Activated T-cell treated with anti-CD3 and anti-CD28 coated beads for 24 hours (primary cell): ENCODE measurements around the gene DUSP9.

Experiments used
- DNase-seq: peaks from one replicate; pipeline ENCODE4 v3.0.0-alpha.2; 2020; ENCODE audit warnings: low read depth

Gene DUSP9

DNA sequence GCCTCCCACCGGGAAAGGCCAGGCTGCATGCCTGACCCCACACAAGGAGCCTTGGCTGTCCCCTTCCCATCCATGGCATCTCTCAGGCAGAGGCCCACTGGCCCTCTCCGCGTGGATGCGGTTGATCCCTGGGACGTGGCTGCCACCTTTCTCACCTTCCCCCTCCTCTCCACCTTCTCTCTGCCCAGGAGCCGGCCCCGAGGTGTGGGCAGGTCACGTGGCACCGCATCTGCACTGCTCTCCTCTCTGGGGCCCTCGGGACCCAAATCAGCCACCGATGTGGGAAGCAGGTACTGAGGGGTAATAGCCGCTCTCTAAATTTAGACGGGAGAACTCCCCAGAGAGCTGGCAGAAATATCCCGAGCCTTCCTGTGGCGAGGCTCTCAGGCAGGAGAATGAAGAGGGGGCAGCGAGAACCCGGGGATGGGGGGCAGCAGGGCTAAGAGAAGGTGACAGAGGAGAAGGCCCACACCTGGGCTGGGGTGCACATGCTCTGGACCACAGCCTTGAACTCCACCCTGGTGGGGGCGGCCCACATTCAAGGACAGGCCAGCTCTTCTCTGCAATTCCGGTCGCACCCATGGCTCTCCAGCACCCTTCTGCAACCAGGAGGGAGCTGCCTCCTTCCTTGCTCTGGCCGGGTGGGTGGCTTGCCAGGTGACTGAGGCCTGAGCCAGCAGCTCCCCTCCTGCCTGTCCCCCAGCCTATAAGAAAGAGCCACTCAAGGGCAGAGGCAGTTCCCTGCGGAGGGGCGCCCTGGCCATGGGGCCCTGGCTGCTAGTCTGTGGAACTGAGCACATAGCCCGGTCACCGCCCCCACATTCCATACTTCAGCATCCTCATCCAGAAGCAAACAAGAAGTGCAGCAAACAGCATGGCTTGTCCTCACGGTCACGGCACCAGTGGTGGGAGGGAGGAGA is 9.6 kb upstream of the DUSP9 start:
- no peak for DNase-seq

DNA sequence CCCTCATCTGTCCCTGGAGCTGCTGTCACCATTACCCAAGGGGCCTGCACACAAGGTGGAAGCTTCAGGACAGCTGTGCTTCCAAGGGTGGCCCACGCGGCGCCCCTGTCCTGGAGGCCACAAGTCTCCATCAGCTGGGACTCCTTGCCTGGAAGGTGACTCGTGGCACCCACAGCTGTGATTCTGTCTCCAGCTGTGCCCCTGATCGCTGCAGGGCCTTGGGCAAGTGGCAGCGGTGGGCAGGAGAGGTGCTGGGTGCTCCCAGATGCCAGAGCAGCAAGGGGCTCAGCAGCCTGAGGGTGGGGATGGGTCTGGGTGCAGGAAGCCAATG is 9.0 kb upstream of the DUSP9 start:
- no peak for DNase-seq

DNA sequence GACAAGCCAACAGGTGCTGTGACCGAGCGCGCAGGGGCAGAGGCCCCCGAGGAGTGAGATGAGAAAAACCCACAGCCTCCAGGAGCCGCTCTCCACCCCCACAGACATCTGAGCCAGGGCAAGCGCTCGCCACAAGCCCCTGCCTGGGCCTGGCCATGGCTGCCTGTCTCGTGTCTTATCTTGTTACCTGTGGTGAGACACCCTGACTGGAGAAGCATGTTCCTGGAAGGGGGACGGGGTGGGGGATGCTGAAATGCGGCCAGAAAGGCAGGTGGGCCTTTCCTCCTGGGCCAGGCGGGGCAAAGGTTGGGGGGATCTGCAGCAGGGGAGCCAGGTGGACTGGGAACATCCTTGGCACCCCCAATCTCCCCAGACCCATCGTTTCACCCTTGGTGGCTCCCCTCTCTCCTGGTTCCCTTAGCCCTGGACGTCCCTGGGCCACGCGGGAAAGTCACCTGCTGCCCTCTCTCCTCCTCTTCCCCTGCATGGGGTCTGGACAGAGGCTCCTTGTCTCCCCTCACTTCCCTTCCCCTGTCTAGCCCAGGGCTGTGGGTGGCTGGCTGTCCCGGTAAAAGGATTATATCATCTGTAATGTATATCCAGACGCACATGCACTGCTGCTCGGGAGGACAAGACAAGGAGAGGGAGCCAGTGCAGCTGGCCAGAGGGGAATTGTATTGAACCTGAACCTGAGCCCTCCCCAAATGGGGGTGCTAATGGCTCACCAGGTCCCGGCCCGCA is 8.4 kb upstream of the DUSP9 start:
- no peak for DNase-seq

DNA sequence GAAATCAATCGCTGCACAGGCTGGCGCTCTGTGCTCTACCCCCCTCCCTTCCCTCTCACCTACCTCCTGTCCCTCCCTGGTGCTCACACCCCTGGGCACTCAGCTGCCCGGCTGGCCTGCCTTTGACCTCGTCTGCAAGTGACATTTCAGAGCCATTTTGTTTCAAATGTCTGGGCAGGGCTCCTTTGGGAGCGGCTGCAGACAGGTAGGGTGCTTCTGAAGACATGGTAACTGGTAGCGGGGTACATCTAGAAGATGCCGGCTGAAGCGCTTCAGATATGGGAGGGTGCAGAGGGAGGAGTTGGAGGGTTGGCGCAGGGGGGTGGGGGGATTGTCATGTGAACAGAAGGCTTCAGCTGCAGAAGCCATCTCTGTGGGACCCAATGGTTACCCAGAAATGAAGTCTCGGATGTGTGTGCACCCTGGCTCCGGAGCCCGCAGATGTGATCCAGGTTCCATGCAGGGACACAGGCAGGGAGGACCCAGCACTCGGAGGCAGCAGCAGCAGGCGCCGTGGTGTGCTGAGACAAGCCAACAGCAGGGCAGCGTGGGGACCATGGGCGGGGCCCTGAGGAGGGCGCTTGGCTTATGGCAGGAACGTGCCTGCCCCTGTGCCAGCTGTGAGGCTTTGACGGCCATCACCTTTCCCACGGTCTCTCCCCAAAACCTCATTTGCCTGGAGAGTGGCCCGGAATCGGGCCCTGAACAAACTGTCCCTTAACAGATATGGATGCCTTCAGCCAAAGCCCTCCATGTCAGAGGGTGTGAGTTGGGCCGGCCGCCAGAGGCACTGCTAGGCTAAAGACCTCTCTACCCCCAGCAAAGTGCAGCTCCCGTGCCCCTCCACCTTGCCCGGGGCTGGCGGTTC is 7.6 kb upstream of the DUSP9 start:
- DNase-seq: no peak

DNA sequence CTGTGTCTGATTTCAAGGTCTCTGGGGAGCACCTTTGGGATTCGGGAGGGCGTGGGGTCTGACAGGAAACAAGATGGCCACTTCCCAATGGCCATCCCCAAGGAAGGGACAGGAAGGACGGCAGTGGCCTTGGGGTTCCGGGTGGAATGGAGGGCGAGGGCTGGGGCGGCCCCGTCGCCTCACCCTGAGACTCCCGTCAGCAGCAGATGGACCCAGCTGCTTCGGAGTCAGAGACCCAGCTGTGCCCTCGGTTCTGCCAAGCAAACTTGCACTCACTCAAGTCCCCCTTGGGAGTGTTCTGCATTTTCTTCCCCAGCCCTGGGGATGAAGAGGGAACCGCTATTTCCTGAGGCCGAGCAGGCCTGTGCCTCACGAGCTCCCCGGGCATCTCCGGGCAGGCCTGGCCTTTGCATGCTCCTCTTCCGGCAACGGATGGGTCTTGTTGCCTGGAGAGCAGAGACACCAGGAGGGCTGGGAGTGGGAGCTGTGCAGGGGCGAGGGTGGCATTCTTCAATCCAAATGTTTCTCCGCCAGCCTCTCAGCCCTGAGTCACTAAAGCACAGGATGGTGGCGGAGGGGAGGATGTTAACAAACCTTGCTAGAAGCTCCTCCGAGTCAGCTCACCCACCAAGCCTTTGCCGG is 6.8 kb upstream of the DUSP9 start:
- no peak for DNase-seq

DNA sequence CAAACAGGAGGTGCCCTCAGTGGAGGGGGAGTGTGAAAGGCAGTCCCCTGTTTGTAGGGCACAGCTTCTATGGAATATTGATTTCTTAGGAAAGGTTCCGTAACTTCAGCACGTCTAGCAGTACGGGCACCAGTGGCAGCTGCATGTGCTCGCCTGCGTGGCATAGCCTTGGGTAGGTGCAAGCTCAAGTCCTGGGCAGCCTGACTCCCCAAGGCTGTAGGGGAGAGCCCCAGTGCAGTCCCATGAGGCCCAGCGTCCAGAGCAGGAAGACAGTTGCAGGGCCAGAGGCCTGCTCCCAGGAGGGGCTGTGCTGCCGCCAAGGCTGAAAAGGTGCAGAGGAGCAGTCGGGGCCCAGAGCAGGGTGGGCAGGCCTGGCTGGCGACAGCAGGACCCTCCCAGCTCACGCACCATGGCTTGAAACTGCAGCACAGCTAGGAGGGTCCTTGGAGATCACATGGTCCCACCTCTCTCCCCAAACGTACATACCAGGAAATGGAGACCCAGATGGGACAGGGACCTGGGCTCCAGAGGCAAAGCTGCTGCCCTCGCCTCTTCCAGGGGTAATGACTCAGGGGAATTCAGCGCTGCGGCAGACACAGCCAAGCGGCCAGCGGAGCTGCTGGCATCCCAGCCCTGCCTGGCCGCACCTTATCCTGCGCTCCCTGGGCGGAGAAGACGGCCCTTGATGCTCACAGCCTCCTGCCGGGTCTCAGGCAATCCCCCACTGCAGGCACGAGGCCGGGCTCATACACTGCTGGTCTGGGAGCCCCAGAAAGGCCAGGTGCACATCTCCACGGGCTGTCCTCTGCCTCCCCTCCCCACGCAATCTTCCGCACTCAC is 6.0 kb upstream of the DUSP9 start:
- no peak for DNase-seq

DNA sequence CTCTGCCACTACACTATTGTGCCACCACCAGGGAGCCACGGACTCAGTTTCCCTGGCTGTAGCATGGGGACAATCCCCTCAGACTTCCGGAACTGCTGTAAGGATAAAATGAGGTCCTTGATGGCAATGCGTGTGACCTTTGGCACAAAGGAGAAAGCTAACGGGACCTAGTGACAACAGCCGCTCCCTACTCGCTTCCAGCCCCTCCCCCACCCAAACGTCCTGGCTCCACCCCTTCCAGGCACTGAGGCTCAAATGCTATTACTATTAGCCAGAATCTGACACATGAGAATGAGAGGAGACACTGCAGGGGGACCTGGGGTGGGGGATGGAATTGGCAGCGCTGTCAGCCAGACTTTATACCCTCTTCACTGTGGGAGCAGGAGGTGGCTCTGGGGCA is 5.4 kb upstream of the DUSP9 start:
- no peak for DNase-seq

DNA sequence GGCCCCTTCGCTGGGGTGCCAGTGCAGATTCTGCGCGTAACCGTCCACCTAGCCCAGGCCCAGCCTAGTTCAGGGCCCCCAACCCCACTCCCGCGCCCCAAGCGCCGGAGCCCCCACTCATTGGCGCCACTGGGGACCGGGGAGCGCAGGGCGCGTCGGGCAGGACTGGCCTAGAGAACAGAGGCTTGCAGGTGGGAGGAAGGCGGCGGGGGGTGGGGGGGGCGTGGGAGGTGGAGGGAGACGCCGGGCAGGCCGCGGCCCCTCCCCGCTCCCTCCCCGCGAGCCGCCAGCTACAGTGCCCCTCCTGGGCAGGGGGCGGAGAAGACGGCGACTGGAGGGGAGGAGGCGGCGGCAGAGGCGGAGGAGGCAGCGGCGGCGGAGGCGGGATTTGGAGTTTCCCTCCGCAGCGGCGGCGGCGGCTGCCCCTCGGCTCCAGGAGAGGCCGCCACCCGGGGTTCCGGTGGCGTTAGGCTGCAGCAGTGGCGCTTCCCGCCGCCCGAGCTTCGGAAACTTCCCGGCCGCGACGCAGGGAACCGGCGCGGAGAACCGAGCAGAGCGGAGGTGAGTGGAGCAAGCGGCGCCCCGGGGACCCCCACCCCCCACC is 4.8 kb upstream of the DUSP9 start:
- no peak for DNase-seq

DNA sequence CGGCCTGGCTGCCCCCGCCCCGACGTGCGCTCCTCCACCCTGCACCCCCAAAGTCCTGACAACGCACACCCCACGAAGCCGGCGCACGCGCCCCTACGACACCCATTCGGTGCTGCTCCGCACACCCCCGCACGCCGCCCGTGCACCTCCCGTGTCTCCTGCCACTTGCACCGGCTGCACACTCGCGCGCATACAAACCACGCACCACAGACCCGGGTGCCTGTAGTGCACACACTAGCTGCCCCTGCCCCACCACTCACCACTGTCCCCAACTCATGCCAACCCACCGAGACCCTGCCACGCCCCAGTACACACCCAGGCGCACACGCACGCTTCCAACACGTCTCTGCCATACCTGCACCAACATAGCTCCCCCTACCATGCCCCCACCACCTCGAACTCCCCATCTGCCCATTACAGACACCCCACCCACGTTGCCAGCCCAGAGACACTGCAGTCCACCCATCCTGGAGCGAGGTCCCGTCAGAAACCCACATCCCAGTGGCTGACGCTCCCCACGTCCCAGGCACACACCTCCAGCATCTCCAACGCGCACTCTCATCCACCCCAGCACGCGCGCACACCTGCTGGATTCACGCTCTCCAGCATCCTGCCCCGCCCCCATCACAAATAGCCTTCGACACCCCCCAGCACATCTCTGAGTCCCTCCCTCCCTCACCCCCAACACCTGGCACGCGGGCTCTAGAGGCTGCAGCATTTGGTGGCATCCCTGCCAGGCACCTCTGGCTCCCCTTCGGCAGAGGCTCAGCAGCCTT is 4.2 kb upstream of the DUSP9 start:
- no peak for DNase-seq

DNA sequence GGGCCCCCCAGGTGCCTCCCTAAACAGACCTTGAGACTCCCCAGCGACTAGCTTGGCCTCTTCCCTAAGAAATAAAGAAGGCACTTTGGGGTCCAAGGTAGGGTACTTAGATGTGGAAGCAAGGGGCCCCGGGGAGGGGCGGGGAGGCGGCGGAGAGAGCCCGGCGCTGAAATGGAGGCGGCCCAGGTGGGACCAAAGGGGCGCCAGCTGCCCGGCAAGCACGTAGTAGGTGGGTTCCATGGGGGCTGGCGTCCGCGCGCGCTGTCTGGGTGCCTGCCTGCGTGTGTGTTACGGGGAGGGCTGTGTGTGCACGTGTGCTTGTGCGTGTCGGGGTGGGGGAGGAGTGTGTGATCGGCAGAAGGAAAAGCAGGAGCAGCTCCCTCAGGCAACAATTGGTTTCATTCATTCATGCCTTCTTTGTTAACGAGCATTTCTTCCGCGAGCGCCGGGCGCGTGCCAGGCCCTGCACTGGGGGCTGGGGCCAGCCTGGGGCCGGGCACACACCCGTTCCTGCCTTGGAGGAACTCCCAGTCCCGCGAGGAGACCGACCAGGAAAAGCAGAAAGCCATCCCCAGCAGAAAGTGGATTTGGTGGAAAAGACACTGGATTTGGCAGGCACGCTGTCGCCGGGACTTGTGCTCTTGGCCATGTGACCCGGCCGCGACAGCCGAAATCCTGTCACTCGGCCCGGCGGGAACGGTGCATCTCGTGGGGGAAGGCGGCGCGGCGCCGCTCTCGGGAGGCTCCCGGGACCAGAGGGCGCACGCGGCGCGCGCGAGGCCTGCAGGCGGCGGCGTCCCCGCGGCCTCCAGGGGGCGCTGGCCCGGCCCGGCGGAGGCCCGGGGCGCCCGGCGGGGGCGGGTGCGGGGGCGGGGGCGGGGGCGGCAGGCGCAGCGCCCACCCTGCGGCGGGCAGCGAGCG is 3.3 kb upstream of the DUSP9 start:
- no peak for DNase-seq

DNA sequence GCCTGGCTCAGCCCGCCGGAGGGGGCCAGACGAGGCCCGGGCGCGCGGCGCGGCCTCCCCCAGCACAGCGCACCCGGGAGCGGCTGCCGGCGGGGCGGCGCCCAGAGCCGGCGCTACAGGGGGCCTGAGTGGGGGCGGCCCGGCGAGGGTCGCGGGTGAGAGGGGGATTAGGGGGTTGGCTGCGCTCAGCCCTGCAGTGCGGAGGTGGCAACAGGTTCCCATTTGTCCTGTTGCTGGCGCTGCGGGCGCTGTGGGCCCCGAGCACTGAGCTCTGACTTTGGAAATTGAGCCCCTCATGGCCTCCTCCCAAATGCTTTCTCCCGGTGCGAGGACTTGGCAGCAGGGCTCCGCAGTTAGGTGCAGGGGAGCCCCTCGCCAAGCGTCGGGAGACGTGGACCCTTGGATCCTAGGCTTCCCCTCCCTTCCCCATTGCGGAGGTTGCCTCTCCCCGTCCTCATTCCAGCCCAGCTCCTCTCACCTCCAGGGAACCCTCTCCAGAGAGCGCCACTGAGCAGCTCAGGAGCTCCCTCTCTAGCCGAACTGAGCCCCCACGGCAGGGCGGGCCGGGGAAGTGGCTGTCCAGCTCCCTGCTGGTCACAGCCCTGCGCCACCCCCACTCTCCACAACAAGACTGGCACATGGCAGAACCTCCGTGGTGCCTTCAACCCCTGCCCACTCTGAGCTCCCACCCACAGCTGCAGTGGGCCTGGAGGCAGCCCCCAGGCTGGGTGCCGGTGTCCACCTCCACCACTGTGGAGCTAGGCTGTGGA is 2.5 kb upstream of the DUSP9 start:
- no peak for DNase-seq

DNA sequence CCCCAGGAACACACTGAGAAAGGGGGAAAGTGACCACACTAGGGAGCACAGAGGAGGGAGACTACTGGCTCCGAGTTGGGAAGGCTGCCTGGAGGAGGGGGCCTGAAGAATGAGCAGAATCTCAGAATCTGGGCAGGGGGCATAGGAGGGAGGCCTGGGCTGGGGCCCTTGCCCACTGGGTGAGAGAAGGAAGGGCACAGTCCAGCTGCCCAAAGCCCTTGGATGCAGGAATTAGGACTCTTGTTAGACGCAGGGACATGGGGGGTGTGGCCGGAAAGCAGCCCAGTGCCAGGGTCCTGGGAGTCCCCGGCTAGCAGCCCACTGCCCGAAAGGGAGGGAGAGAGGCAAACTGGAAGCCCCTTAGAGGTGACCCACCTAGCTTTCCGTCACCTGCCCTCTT is 1.9 kb upstream of the DUSP9 start:
- no peak for DNase-seq

DNA sequence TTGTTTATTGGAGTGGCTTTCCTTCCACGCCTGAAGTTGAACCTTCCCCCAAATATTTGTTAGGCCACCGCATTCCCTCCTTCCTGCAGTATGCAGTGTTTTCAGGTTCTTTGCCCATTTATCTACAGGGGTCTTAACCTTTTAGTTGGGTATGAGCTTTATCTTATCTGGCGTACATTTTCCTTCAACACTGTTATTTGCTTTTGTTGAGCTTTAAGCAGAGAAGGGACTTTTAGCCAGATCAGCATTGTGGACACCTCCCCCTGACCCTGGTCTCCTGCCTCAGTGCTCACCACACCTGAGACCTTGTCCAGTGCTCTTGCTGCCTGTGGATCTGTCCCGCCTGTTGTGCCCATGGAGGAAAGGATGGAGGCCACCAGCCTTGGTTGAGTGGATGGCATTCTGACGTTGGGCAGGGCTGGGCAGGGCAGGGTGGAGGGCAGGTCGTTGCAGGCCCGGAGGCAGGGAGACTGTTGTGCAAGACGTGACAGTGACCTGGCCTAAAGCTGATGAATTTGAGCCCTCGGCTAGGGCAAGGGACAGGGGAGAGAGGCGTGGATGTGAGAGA is 998 bp upstream of the DUSP9 start:
- no peak for DNase-seq

DNA sequence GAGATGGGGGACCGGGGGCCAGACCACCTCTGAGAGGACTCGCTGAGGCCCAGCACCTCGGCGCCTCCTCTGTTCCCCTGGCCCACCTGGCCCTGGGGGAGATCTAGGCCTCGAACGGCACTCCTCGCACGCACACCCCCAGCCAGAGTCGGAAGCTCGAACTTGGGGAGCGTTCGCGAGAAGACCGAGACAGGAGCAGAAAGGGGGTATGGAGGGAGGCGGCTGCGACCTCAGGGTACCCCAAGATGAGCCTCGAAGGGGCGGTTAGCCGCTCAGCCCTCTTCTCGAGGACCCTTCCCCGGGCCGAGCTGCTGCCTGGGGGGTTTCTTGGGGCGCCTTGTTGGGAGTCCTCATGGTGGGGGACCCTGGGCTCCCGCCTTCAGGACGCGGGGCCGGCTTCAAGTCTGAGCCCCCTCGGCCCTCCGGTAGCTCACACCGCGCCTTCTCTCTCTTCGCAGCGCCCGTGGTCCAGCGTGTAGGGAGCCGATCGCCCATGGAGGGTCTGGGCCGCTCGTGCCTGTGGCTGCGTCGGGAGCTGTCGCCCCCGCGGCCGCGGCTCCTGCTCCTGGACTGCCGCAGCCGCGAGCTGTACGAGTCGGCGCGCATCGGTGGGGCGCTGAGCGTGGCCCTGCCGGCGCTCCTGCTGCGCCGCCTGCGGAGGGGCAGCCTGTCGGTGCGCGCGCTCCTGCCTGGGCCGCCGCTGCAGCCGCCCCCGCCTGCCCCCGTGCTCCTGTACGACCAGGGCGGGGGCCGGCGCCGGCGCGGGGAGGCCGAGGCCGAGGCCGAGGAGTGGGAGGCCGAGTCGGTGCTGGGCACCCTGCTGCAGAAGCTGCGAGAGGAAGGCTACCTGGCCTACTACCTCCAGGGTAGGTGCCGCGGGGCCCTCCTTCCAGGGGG is 706 bp downstream of the DUSP9 start:
- DNase-seq: no peak

DNA sequence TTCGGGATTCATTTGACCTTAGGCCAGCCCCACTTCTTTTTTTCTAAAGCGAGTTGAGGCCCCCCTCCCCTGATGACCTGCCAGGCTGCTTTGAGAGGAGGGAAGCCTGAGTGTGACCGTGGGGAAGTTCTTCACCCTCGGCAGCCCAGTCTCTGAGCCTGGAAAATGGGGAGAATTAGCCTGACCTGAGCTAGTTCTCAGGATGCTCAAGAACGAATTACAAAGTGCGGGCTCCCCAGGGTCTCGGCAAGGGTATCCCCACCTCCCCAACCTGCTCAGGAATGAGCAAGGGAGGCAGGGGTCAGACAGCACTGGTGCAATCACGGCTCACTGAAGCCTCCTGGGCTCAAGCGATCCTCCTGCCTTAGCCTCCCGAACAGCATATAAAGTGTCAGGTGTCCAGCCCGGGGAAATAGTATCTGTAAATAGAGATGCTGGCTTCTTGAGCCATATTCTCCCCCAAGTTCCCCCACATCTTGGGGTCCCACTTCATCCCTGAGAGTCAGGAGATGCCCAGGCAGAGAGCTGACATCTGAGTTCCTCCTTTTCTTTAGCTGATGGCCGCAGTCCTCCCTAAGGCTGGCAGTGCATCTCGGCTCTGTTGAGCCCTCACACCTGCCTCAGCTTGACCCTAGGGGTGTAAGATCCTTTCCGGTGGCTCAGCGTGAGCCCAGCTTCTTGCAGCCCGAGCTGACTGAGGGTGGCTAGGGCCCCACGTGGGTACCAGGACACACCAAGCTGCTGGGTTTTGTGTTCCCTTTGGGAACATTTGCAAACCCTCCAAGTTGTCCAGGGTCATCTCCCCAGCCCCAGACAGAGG is 1.6 kb downstream of the DUSP9 start:
- DNase-seq: no peak
